ENCODE measurements around the gene PRKCH.

The PRKCH gene

GRCh38 chr14:61433828-61434227 lies 112.4 kb downstream of the PRKCH start:
- no peak for DNase-seq

GRCh38 chr14:61434311-61434710 lies 112.9 kb downstream of the PRKCH start:
- DNase-seq, result no peak

DNA sequence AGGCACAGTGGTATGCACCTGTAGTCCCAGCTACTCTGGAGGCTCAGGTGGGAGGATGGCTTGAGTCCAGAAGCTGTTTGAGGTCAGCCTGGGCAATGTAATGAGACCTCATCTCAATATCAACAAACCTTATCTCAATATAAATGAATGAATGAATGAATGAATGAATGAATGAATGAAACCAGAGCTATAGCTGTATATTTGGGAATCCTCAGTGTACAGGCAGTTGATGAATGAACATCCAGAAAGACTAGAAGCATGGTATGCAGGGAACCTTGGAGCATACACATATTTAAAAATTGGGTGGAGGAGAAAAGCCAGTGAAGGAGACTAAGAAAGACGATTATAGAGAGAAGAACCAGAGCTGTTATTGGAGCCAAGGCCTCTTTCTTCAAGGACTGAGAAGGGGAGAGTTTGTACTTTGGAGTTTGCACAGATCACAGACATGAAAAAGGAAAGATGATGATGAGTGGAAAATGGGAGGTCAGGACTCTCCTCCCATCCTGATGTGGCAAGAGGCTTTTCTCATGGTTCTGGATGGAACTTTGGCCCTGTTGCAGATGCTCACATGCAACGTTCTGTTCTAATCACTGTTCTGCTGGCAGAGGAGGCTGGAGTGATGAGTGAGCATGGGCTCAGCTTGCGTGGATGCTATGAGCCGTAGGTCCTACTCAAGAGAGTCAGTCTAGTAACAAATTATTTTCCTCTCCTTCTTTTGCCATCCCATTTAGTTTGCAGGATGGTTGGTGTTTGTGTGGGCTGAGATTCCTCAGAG lies 114.4 kb downstream of the PRKCH start:
- DNase-seq, result peak; percentile 52

DNA sequence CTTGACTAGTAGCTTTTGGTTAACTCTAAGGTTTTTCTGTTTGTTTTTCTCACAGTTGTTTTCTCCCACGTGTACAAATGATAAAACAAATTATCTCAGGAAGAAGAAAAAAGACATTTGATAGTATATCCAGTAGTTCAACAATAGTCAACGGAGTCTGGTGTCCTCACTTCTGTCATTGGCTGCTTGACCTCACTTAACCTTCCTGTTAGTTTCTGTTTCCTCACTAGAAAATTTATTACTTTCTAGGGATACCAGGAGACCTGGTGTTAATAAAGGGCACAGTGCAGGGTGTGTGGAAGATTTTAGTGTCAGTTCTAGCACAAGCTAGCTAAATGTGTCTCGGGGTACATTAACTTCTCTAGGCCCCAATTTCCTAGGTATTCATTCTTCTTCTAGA lies 116.0 kb downstream of the PRKCH start:
- DNase-seq, result no peak

GRCh38 chr14:61438036-61438435 lies 116.7 kb downstream of the PRKCH start:
- peak; percentile 54 for DNase-seq

GRCh38 chr14:61438497-61438859 lies 117.1 kb downstream of the PRKCH start:
- no peak for DNase-seq

DNA sequence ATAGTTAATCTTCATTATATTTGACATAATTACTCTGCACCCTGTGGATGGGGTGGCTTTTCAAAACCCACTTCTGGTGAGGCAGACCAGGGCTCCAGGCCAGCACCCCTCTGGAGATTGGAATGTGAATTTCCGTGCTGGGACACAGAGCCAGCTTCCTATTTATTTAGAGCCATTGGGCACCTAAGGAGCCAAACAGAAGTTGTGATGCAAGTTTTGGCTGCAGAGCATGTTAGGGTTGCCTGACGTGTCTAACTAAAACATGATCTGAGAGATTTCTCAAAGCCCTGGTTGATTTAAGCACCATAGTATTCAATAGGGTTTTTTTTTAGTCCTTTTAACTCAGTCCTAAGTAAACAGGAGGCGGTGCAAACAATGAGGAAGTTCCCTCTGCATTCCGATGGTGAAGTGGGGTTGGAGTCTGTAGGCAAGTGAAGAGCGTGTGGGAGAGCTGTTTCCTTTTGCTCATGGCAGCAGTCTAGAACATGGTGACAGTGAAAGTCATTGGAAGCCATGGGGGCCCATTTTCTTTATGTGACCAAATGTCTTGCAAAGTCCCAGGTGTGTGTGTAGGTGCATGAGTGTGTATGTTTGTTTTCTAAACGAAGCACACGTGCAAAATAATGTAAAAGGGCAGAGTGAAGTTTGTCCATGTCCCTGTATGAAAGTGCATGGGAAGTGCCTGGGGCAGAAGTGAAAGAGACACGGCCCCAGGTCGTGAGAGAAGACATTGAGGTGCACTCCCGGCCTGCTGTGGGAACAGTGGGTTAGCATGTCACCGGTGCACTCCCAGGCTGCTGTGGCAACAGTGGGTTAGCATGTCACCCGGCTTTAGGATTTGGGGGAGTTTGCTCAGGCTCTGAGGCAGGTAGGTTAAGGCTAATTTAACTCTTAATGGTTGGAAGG lies 117.7 kb downstream of the PRKCH start:
- peak; percentile 67 for DNase-seq

DNA sequence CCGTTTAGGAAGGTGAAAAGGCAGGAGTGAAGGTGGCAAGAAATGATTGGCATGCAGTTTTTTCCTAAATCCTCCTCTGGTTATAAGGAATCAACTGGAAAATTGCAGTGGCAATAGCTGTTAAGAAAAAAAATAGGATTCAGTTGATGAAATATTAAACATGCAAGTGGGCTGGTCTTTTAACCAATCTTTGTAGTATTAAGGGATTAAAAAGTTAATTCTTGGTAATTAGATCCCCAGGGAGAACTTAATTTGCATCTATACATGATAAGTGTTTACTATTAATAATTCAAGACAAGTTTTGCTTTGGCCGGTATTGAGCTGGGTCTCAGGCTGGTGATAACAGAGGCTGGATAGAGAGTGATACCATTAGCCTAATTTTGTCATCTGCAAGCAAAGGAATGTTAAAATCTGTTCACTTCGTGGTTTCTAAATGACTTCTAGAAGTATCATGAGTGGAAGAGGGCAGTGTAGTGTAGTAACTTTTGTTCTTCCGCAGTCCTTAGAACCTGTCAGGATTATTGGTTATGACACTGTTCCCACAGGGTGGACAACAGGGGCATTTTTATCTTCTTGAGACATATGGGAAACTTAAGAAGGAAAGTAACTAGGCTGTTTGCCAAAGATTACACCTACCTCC lies 118.5 kb downstream of the PRKCH start:
- no peak for DNase-seq

DNA sequence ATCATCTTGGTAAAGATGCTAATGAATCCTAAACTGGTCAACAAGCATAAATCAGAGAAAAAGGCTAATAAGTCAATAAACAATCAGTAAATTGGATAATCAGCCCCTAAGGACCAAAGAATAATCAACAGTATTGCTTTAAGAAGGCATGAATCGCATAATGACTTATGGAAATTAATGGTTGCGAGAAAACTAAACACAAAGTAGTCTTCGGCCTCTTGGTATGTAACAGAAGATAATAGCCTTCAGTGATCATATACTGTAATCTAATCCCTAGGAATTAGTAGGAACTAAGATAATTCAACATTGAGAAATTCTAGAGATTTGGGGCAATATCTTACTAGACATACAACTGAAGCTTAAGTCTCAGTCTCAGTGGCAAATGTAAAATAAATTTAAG lies 122.1 kb downstream of the PRKCH start:
- no peak for DNase-seq

GRCh38 chr14:61444215-61444768 lies 122.9 kb downstream of the PRKCH start:
- DNase-seq, result peak; percentile 74

DNA sequence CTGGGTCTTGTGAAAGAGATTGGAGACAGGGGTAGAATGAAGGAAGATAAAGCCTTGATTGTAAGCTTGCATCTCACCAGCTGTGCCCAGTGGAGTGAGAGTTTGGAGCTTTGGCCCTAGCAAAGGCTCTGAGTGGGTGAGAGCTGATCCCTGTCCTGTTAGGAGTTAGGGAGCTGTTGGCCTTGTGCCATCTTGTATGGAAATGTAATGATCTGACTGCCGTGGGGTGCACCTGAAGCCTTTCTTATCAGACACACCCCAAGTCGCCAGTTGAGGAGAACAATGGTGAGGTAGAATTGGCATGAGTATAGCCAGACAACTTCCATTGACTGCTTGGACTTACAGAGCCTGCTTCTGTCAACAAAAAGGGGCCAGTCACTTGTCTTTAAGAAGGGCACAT lies 130.1 kb downstream of the PRKCH start:
- peak; percentile 54 for DNase-seq

DNA sequence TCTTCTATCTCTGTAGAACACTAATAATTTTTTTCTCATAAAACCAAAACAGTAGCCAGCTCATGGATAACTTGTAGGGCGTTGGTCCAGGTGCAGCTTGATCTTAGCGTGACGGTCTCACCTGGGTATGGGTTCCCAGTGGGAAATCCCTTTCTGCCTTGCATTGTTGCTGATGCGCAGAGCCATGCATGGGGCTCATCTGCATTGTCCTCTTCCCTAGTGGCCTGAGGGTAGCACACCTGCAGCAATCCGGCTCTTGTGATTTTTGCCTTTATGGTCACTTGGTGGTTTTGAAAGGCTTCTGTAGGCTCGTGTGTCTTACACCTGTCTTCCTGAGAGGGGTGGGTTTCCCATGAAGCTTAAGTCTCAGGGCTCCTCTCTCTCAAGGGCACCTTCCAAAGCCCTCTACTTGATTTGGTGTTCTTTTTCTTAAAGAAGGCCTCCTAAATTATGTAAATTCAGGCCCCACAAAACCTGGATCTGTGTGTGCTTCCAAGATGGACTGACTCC lies 130.6 kb downstream of the PRKCH start:
- peak; percentile 56 for DNase-seq

DNA sequence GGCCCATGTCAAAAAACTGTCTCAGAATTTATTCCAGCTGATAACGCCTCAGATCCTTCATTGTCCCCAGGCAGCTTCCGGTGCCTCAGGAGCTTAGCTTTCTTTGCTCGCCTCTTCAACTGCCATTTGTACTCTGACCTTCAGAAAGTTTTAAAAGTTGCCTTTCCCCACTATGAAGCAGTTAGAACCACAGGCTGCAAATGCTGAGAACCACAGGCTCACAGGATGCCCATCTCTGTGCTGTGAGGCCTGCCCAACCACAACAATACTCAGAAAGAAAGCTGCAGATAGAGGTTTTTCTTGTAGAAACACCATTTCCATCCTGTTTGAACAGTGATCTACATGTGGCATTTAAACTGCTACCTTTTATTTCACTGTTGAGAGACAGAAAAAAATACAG lies 131.1 kb downstream of the PRKCH start:
- peak; percentile 77 for DNase-seq

- peak; percentile 56 for DNase-seq
Observed at GRCh38 chr14:61453103-61453767, 131.9 kb downstream of the PRKCH start.

- peak; percentile 57 for DNase-seq
Observed at GRCh38 chr14:61454545-61454944, 133.2 kb downstream of the PRKCH start.

- DNase-seq, result no peak
Observed at GRCh38 chr14:61455351-61455750, 134.0 kb downstream of the PRKCH start.

DNA sequence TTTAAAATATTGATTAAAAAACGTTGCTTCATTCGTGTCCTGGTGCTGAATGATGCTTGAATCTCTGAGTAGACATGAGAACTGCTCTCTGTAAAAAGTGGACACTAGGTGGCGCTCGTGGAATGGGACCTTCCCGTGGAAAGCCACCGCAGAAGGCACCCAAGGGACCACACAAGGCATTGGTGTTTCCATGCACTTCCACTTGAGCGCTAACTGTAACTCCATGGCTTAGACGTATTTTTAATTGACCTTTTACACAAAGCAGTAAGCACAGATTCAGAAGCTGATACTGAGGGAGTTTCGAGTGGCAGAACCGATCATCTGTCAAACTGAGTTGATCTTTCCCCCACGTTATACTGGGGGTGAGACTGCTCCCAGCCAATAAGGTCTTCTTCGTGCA lies 135.3 kb downstream of the PRKCH start:
- peak; percentile 90 for DNase-seq

DNA sequence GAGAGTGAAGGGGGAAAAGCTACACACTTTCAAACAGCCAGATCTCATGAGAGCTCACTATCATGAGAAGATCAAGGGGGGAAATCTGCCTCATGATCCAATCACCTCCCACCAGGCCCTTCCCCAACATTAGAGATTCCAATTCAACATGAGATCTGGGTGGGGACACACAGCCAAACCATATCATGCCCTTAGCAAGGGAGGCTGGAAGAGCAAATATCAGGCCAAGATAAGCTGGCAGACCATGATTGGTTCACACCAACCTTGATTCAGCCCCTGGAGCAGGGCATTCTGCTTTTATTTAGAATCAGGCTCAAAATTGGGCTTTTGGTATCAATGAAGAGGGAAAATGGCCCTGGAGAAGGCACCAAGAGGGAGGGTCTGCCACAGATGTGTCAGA lies 137.4 kb downstream of the PRKCH start:
- DNase-seq, result peak; percentile 53

GRCh38 chr14:61459229-61459628 lies 137.8 kb downstream of the PRKCH start:
- DNase-seq, result no peak

GRCh38 chr14:61460063-61460462 lies 138.7 kb downstream of the PRKCH start:
- no peak for DNase-seq

- peak; percentile 72 for DNase-seq
Observed at GRCh38 chr14:61460718-61461611, 139.6 kb downstream of the PRKCH start.
